NCI-H82 treated with DMSO at 0.1 percent for 48 hours (cell line): Measurements from ENCODE around the gene CLEC11A.

Experiments used
- DNase-seq: peaks from one replicate; lab custom pipeline; 2025; ENCODE audit not compliant: unreplicated experiment; lab: John Stamatoyannopoulos, UW

The CLEC11A gene

GRCh38 chr19:50723069-50723468 is at the start of gene CLEC11A:
CLEC11A (plus strand) TSS chr19:50723364; CDS start chr19:50723526, 162 bp downstream.
- DNase-seq: no peak

GRCh38 chr19:50676625-50677197 is 46.5 kb upstream of the CLEC11A start:
- no peak for DNase-seq

- DNase-seq: no peak
Observed at GRCh38 chr19:50677636-50678035, 45.5 kb upstream of the CLEC11A start.

GRCh38 chr19:50678323-50678722 is 44.8 kb upstream of the CLEC11A start:
- DNase-seq: no peak

- DNase-seq: peak; percentile 30
Observed at GRCh38 chr19:50679177-50680125, 43.7 kb upstream of the CLEC11A start.

GRCh38 chr19:50686310-50687032 is 36.7 kb upstream of the CLEC11A start:
- no peak for DNase-seq

GRCh38 chr19:50688766-50689165 is 34.4 kb upstream of the CLEC11A start:
- no peak for DNase-seq

GRCh38 chr19:50690439-50690838 is 32.7 kb upstream of the CLEC11A start:
- DNase-seq: no peak

GRCh38 chr19:50693064-50693975 is 29.8 kb upstream of the CLEC11A start:
- DNase-seq: no peak

- no peak for DNase-seq
Observed at GRCh38 chr19:50694815-50695145, 28.4 kb upstream of the CLEC11A start.

- DNase-seq: no peak
Observed at GRCh38 chr19:50695251-50696093, 27.7 kb upstream of the CLEC11A start.

- DNase-seq: no peak
Observed at GRCh38 chr19:50696094-50696483, 27.1 kb upstream of the CLEC11A start.

- no peak for DNase-seq
Observed at GRCh38 chr19:50697414-50698124, 25.6 kb upstream of the CLEC11A start.

GRCh38 chr19:50701367-50701985 is 21.7 kb upstream of the CLEC11A start:
- DNase-seq: no peak

- no peak for DNase-seq
Observed at GRCh38 chr19:50702158-50702870, 20.9 kb upstream of the CLEC11A start.

- no peak for DNase-seq
Observed at GRCh38 chr19:50702871-50703829, 20.0 kb upstream of the CLEC11A start.
